IMR-90 (cell line): ENCODE data around the gene DGKQ. TPM values are rescaled to one million over a fixed set of nuclear protein-coding genes. Genes with fewer than 3 reads are reported as not detected.

ENCODE experiments used
- ATAC-seq: fragments of 200-7000 bp; cut with Tn5 transposase; 2 replicates; pipeline ENCODE4 v1.9.1; 2020; ENCODE audit warnings: low read depth, mild to moderate bottlenecking, moderate library complexity
- BruUV-seq: library from RNA; stranded (reverse); fragments of 400-500 nt; replicated peaks from 2 replicates; lab custom pipeline; 2021; lab: Mats Ljungman, UMichigan
- CTCF ChIA-PET: fragments of 300-600 bp; formaldehyde crosslinking; extraction: SDS; loops from one replicate; lab custom pipeline; 2021; ENCODE audit warnings: antibody characterized with exemption; lab: Yijun Ruan, JAX
- POLR2A ChIA-PET: fragments of 300-600 bp; sonication (Branson Sonifier 250); formaldehyde crosslinking; loops from one replicate; lab custom pipeline; 2022; ENCODE audit warnings: antibody characterized with exemption; ENCODE audit not compliant: unreplicated experiment; lab: Charles Lee
- DNase-seq: peaks from one replicate; pipeline ENCODE4 v3.0.0; 2013
- H2AFZ ChIP-seq: replicated peaks from 2 replicates; pipeline ENCODE3; 2013; ENCODE audit warnings: low read length, mild to moderate bottlenecking; ENCODE audit not compliant: poor library complexity
- H2AK5ac ChIP-seq: 2 replicates; pipeline ENCODE4 v1.6.1; 2013; ENCODE audit warnings: low read depth, low read length, inconsistent platforms
- H2AK9ac ChIP-seq: replicated peaks from 2 replicates; pipeline ENCODE3; 2013; ENCODE audit warnings: mild to moderate bottlenecking, low read depth, low read length, moderate library complexity; ENCODE audit not compliant: poor library complexity
- H2BK120ac ChIP-seq: 2 replicates; pipeline ENCODE4 v1.6.1; 2013; ENCODE audit warnings: low read depth, low read length, inconsistent platforms
- H2BK15ac ChIP-seq: 3 replicates; pipeline ENCODE4 v1.6.1; 2013; ENCODE audit warnings: low read depth, low read length, inconsistent platforms
- H2BK20ac ChIP-seq: 2 replicates; pipeline ENCODE4 v1.6.1; 2013; ENCODE audit warnings: low read depth, mild to moderate bottlenecking, inconsistent platforms, low read length, moderate library complexity
- H2BK5ac ChIP-seq: 2 replicates; pipeline ENCODE4 v1.6.1; 2013; ENCODE audit warnings: mild to moderate bottlenecking, low read depth, low read length, inconsistent platforms; ENCODE audit not compliant: poor library complexity, severe bottlenecking
- H3K14ac ChIP-seq: replicated peaks from 2 replicates; pipeline ENCODE4 v1.6.1; 2013; ENCODE audit warnings: low read depth, low read length, inconsistent platforms
- H3K18ac ChIP-seq: 2 replicates; pipeline ENCODE4 v1.6.1; 2013; ENCODE audit warnings: low read depth, low read length, control low read depth
- H3K23ac ChIP-seq: 2 replicates; pipeline ENCODE4 v1.6.1; 2013; ENCODE audit warnings: low read depth, low read length, inconsistent platforms
- H3K27ac ChIP-seq: 2 replicates; pipeline ENCODE4 v1.5.1; 2013; ENCODE audit warnings: mild to moderate bottlenecking, control low read depth, low read length; ENCODE audit not compliant: insufficient read depth
- H3K27me3 ChIP-seq: 2 replicates; pipeline ENCODE4 v1.6.1; 2013; ENCODE audit warnings: low read length; ENCODE audit not compliant: control insufficient read depth, insufficient read depth
- H3K36me3 ChIP-seq: 2 replicates; pipeline ENCODE4 v1.6.1; 2013; ENCODE audit warnings: low read length, mixed read lengths; ENCODE audit not compliant: control insufficient read depth, insufficient read depth
- H3K4ac ChIP-seq: 2 replicates; pipeline ENCODE4 v1.6.1; 2013; ENCODE audit warnings: low read depth, low read length, inconsistent platforms
- H3K4me1 ChIP-seq: 2 replicates; pipeline ENCODE4 v1.6.1; 2013; ENCODE audit warnings: low read length, mixed read lengths; ENCODE audit not compliant: control insufficient read depth, insufficient read depth
- H3K4me2 ChIP-seq: 2 replicates; pipeline ENCODE4 v1.6.1; 2013; ENCODE audit warnings: low read depth, mild to moderate bottlenecking, control low read depth, low read length, moderate library complexity
- H3K4me3 ChIP-seq: 2 replicates; pipeline ENCODE4 v1.5.1; 2013; ENCODE audit warnings: low read depth, mild to moderate bottlenecking, control low read depth, low read length, moderate library complexity; ENCODE audit not compliant: insufficient read depth
- H3K56ac ChIP-seq: 2 replicates; pipeline ENCODE4 v1.6.1; 2013; ENCODE audit warnings: low read length, inconsistent platforms; ENCODE audit not compliant: insufficient read depth; ENCODE audit errors: extremely low read depth
- H3K79me1 ChIP-seq, 2 experiments: 2 replicates each; pipeline ENCODE4 v1.6.1; 2013; ENCODE audit warnings: low read length in 2 of 2, inconsistent platforms in 1 of 2, low read depth in 1 of 2
- H3K9ac ChIP-seq: 2 replicates; pipeline ENCODE4 v1.6.1; 2013; ENCODE audit warnings: low read depth, low read length, control low read depth
- H3K9me1 ChIP-seq: 2 replicates; pipeline ENCODE4 v1.6.1; 2013; ENCODE audit warnings: low read length, inconsistent platforms; ENCODE audit not compliant: insufficient read depth
- H3K9me3 ChIP-seq: 2 replicates; pipeline ENCODE4 v1.6.1; 2013; ENCODE audit warnings: low read length; ENCODE audit not compliant: control insufficient read depth, insufficient read depth
- H4K20me1 ChIP-seq: 2 replicates; pipeline ENCODE4 v1.6.1; 2013; ENCODE audit warnings: low read length, inconsistent platforms; ENCODE audit not compliant: insufficient read depth
- H4K5ac ChIP-seq: 2 replicates; pipeline ENCODE4 v1.6.1; 2013; ENCODE audit warnings: mild to moderate bottlenecking, low read depth, low read length, control low read depth
- H4K8ac ChIP-seq, 2 experiments: 2 replicates each; pipeline ENCODE4 v1.6.1; 2013; ENCODE audit warnings: low read depth in 2 of 2, low read length in 2 of 2, control low read depth in 1 of 2, inconsistent platforms in 1 of 2
- H4K91ac ChIP-seq: 2 replicates; pipeline ENCODE4 v1.6.1; 2013; ENCODE audit warnings: low read depth, low read length, inconsistent platforms; ENCODE audit not compliant: insufficient read depth
- BHLHE40 ChIP-seq: fragments of 150-350 bp; IDR thresholded peaks from 2 replicates; pipeline ENCODE4 v1.6.1; 2016; ENCODE audit warnings: mild to moderate bottlenecking, low read depth, low read length
- CHD1 ChIP-seq: IDR thresholded peaks from 2 replicates; pipeline ENCODE4 v1.6.1; 2012; ENCODE audit warnings: low read depth, low read length, improper control_type of control experiment
- FOS ChIP-seq: fragments of 150-350 bp; IDR thresholded peaks from 2 replicates; pipeline ENCODE4 v1.6.1; 2016; ENCODE audit warnings: low read depth, low read length
- MAFK ChIP-seq: IDR thresholded peaks from 2 replicates; pipeline ENCODE4 v1.6.1; 2012; ENCODE audit warnings: low read depth, low read length, improper control_type of control experiment
- MXI1 ChIP-seq: IDR thresholded peaks from 2 replicates; pipeline ENCODE4 v1.6.1; 2012; ENCODE audit warnings: low read depth, mild to moderate bottlenecking, low read length, moderate library complexity, borderline replicate concordance
- POLR2A ChIP-seq: IDR thresholded peaks from 2 replicates; pipeline ENCODE4 v1.6.1; 2012; ENCODE audit warnings: mild to moderate bottlenecking, low read depth, low read length
- RAD21 ChIP-seq: IDR thresholded peaks from 2 replicates; pipeline ENCODE4 v1.6.1; 2012; ENCODE audit warnings: low read length, improper control_type of control experiment
- RCOR1 ChIP-seq: IDR thresholded peaks from 2 replicates; pipeline ENCODE4 v1.6.1; 2012; ENCODE audit warnings: mild to moderate bottlenecking, low read length, improper control_type of control experiment; ENCODE audit not compliant: insufficient replicate concordance
- SMC3 ChIP-seq: fragments of 150-350 bp; IDR thresholded peaks from 2 replicates; pipeline ENCODE4 v1.6.1; 2016; ENCODE audit warnings: low read depth, mild to moderate bottlenecking, antibody characterized with exemption, low read length, moderate library complexity
- USF2 ChIP-seq: fragments of 150-350 bp; IDR thresholded peaks from 2 replicates; pipeline ENCODE4 v1.6.1; 2017; ENCODE audit warnings: mild to moderate bottlenecking, antibody characterized with exemption, low read length, low read depth
- WGBS, 2 experiments: methylation state at CpG; one replicate each; pipeline versions ENCODE4 v1.1.5 to v1.1.7; 2013; ENCODE audit warnings: missing lambda C conversion rate in 2 of 2; ENCODE audit not compliant: insufficient read length in 1 of 2; ENCODE audit errors: extremely low coverage in 2 of 2; 5-methylcytosine and 5-hydroxymethylcytosine counted together
- dilution Hi-C: fragments of 300-500 bp; cut with HindIII; formaldehyde crosslinking; loops from one replicate; pipeline ENCODE4 v1.14.3; 2018; ENCODE audit warnings: low sequenced_read_pairs; ENCODE audit not compliant: unreplicated experiment
- in situ Hi-C: fragments of 300-500 bp; cut with MboI; formaldehyde crosslinking; loops from 3 replicates; pipeline ENCODE4 v1.14.3; 2019; ENCODE audit warnings: low sequenced_read_pairs, inconsistent platforms, mixed read lengths
- intact Hi-C: fragments of 100-400 bp; cut with micrococcal nuclease; formaldehyde crosslinking; loops from 2 replicates; pipeline ENCODE4 v1.10.0; 2022
- polyA plus RNA-seq, 3 experiments: library from polyadenylated mRNA; depleted of rRNA; stranded (reverse); fragments of >200 nt; gene quantifications; 2 replicates each; pipeline ENCODE4 v1.2.3, GENCODE V29; 2012; ENCODE audit warnings: low replicate concordance in 1 of 3
- total RNA-seq: library from RNA; depleted of rRNA; stranded (reverse); fragments of >200 nt; gene quantifications from 2 replicates; pipeline ENCODE4 v1.2.3, GENCODE V29; 2012

Gene DGKQ
- total and polyA plus RNA-seq, 2 of the 4 experiments (the other 2 are of a cell fraction), result 4.3 to 15.6 TPM

DNA sequence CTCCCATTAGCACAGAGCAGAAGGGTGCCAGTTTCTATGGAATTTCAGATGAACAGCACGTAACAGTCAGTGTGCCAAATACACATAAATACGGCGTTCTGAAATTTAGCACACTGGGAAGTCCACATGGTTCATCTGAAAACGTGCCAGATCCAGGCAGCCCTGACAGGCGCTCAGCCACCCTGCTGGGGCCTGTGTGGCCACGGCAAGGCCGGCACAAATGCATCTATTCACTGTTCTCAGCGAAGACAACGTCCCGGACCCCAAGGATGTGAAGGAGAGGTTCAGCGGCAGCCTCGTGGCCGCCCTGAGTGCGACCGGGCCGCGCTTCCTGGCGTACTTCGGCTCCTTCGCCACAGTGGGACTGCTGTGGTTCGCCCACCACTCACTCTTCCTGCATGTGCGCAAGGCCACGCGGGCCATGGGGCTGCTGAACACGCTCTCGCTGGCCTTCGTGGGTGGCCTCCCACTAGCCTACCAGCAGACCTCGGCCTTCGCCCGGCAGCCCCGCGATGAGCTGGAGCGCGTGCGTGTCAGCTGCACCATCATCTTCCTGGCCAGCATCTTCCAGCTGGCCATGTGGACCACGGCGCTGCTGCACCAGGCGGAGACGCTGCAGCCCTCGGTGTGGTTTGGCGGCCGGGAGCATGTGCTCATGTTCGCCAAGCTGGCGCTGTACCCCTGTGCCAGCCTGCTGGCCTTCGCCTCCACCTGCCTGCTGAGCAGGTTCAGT, 15.6 kb downstream of the DGKQ start:
- Histone ChIP-seq H4K91ac (no peak overlapping the region), H2BK20ac (no peak overlapping the region), H2BK5ac (no peak overlapping the region), H3K9me1 (0 out of 2 replicates have a peak, but pooled peaks cover 2% of the 10 kb centered on the region), H3K14ac (no peak overlapping the region), H3K79me1 (no peaks in the 10 kb centered on the region), H3K27ac (no peak overlapping the region), H2BK15ac (no peak overlapping the region), H2BK120ac (no peak overlapping the region), H3K36me3 (peaks cover 43% of the 10 kb centered on the region), H4K20me1 (no peaks in the 10 kb centered on the region; the same call in 1 of the 2 replicates), H3K56ac (no peak overlapping the region), H2AFZ (no peak overlapping the region), H3K27me3 (no peaks in the 10 kb centered on the region), H3K4me1 (no peaks in the 10 kb centered on the region), H4K5ac (no peak overlapping the region), H3K9me3 (no peaks in the 10 kb centered on the region), H3K4me2 (no peak overlapping the region), H3K23ac (no peak overlapping the region), H3K4ac (no peak overlapping the region), H3K4me3 (no peak overlapping the region), H3K18ac (no peak overlapping the region), H2AK5ac (no peak overlapping the region), H4K8ac (no peak overlapping the region), H2AK9ac (no peak overlapping the region), H3K9ac (no peak overlapping the region)
- no TSS peak for BruUV-seq
- POLR2A ChIA-PET, result no interaction called here
- in situ Hi-C loops, result no loop called here
- CTCF ChIA-PET, result no interaction called here
- no peak for ATAC-seq
- intact Hi-C loops, result no loop called here
- 96% methylated on average over 38 of the region's 45 CpGs; no CpG with 5 or more reads in 1 of the 2 experiments for WGBS, 2 experiments
- dilution Hi-C loops, result no loop called here
- TF ChIP-seq RCOR1 (no peak), MAFK (no peak), FOS (no peak), CHD1 (no peak), POLR2A (no peak), SMC3 (no peak), USF2 (no peak), RAD21 (no peak), BHLHE40 (no peak), MXI1 (no peak)
- DNase-seq, result no peak
